Daoy (cell line): ENCODE data around the gene ORM1. TPM values are rescaled to one million over a fixed set of nuclear protein-coding genes. Genes with fewer than 3 reads are reported as not detected.

Source experiments
- DNase-seq: peaks from one replicate; pipeline ENCODE4 v3.0.0-alpha.2; 2015; ENCODE audit warnings: low read depth
- total RNA-seq: library from RNA; depleted of rRNA; stranded (reverse); fragments of >200 nt; shearing (Covaris generic); gene quantifications from 2 replicates; pipeline ENCODE4 v1.2.3, GENCODE V29; 2014

ORM1 gene
- total RNA-seq, 1 experiment from 2014 or later: not detected

DNA sequence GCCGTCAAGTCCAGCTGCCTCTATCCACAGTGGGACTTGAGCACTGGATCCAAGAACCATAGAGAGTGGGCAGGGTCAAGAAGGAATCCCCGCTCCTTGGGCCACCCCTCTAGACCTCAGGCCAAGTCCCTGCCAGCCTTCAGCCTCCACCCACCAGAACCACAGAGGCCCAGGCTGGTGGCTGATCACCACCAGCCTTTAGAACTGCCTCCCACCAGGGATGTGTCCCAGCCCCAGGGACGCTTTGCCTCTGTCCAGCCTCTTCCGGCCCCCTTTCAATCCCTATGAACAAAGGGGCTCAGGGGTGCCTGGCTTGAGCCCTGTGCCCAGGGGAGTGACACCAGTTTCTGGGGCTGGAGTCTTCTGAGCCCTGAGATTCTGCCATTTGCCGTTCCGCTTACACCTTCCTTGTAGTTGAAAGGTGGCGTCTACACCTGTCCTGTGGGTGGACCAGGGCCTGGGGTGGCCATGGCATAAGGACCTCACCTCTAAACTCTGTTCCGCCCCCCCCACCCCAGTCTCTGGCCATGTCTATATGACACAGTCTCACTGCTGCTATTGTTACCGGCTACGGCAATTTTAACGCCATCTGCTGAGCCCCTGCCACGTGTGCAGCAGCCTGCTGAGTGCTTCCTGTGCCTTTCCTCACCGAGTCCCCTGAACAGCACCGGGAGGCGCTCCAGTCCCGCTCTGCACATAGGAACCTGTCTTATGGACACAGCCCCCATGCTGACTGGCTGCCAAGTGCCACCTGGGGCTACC lies 35.7 kb upstream of the ORM1 start:
- DNase-seq: peak; percentile 25

DNA sequence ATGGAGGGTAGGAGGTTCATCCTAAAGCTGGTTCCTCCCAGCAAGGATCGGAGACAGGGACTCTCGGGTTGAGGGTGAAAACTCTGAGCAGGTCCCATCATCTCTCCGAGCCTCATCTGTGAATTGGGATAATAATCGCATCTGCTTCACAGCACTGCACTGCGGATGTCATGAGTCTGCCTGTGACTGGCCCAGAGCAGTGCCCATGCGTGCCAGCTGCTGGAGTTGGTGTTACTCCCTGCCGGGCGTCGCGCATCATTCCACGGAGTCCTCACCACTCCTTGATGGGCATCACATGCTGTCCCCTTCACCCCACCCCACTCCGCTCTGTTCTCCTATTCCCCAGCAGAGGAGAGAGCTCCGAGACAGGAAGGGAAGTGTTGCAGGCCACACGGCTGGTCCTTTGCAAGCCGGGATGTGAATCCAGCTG lies 35.1 kb upstream of the ORM1 start:
- no peak for DNase-seq

DNA sequence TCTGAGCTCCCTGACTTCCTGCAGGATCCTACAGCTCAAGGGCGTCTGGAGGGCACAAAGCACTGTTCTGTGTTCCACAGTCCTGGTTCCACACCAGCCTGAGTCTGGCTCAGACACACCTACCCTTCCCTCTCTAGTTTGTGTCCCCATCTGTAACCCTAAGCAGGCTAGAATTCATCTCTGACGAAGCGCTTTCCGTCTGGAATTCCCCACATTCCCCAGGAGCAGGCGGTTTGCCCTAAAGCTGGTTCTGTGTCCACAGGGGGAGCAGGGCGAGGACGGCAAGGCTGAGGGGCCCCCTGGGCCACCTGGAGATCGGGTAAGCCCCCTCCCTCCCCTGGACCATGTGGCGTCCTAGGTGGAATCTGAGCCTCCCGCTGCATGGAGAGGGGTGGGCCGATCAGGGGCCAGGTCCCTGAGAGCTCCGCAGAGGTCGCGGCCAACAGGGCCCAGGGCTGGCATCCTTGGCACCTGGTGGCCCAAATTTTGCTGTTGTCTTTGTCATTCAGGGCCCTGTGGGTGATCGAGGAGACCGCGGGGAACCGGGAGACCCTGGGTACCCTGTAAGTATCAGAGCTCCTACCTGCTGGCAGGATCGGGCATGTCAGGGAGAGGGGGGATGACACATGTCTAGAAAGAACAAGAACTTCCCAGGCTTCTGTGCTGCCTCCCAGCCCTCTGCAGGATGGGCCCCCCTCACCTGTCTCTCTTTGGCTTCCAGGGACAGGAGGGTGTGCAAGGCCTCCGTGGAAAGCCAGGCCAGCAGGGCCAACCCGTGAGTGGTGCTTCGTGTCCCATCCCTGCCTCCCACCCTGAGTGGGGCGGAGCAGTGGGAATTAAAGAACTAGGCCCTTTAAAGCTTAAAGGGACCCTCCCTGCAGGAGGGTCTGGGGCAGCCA lies 34.5 kb upstream of the ORM1 start:
- peak; percentile 89 for DNase-seq

DNA sequence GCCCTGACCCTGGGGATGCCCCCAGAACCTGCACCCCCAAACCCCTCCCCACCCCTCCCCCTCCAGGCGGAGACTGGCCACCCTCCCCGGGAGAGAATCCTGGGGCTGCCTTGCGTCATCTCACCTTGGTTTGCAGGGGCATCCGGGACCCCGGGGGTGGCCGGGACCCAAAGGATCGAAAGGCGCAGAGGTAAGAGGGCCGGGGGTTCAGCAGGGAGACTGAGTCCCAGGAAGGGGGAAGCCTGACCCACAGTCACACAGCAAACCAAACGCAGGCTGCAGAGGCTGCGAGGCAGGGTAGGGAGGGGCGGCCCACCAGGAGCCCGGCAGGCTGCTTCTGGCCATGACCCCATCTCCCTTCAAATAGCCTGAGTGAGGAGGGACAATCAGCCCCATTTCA lies 33.8 kb upstream of the ORM1 start:
- DNase-seq: no peak

DNA sequence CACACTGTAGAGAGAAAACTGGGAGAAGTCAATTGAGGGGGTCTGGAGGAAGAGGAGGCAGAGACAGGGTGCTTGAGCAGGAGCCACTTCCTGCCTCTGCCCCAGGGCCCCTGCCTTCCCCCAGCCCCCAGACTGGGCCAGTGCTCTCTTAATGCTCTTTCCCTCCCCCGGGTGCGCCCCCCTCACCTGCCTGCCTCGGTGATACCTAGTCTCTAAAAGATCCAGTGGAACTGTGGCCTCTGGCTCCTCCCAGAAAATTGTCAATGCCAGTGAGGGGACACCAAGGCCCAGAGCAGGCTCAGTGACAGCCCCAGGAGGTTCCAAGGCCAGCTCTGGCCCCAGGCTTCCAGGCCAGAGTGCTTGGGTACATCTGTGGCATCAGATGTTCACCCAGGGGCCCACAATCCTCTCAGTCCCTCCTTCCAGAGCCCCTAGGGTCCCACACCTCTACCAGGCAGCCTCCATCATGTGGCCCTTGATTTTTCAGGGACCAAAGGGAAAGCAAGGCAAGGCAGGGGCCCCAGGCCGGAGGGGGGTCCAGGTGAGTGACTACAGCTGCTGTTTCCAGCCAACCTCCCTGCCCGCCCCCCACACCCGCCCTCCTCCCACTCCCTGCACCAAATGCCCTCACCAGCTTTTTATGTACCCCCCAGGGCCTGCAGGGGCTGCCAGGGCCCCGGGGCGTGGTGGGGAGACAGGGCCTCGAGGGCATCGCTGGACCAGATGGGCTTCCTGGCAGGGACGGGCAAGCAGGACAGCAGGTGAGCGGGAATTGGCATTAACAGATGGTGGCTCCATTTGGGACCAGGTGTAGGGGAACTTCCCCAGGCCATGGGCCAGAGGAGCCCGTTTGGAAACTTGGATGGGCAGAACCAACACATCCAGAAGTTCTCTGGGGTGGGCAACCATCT lies 33.1 kb upstream of the ORM1 start:
- DNase-seq: no peak

DNA sequence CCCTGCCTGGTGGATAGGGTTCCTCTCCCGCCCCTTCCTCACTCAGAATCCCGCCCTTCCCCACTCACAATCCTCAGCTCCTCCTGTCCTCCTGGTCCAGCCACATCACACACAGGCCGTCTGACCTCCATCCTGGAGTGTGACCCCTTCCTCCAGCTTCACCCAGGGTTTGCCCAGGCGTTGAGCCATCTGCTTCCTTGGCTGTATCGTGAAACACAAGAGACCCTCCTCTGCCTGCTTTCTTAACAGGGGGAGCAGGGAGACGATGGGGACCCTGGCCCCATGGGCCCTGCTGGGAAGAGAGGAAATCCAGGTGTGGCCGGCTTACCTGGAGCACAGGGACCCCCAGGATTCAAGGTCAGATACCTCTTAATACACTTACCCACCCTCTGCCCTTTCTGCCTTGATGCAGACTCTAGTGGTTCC lies 32.3 kb upstream of the ORM1 start:
- no peak for DNase-seq

DNA sequence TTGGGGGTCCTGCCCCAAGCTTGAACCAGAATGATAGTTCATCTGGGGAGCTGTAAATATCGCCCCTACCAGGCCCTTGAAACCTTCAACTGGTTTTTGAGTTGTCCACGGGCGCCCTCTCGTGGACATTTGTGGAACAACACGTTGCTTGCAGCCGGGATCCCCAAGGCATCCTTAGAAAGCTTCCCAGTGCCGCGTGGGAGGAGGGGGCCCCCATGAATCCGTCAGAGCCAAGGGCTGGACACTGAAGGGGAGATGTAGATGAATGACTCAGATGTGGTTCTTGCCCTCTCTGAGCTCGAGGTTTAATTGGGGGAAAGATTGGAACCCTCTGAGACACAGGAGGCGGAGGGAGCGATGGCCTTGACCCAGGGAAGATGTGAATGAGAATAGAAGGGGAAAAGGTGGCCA lies 31.8 kb upstream of the ORM1 start:
- peak; percentile 77 for DNase-seq

DNA sequence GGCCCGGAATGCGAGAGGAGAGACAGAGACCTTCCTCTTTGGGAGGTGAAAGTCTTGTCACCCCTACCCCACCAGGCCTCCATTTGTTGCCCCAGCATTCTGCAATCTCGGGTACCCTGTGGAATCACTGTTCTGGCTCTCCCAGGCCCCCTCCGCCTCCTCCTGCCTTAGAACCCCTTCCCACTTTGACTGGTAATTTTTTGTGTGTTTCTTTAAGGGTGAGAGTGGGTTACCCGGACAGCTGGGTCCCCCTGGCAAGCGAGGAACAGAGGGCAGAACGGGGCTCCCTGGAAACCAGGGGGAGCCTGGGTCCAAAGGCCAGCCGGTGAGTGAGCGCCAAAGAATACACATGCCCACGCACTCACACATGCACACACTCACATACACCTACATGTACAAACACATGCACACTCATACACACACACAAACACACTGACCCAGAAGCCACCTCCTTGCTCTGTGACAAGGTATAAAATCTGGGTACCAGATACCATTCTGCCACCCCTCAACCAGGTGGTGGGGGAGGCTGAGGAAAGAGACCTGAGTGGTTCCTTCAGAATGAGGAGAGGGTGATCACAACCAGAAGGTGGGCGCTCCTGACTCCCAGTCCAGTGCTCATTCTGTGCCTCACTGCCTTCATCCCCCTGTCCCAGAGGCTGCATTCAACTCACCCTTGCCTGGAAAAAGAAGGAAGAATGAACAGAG lies 30.9 kb upstream of the ORM1 start:
- DNase-seq: no peak

DNA sequence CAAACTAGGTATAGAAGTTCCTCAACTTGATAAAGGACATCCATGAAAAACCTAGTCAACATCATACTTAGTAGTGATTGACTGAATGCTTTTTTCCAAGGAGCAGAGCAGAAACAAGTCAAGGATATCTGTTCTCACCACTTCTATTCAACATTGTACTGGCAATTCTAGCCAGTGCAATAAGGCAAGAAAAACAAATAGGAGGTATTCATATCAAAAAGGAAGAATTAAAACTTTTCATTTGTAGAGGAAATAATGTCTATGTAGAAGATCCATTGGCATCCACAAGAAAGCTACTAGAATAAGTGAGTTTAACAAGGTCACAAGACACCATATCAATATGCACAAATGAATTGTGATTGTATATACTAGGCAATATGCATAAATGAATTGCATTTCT lies 28.2 kb upstream of the ORM1 start:
- DNase-seq: no peak

DNA sequence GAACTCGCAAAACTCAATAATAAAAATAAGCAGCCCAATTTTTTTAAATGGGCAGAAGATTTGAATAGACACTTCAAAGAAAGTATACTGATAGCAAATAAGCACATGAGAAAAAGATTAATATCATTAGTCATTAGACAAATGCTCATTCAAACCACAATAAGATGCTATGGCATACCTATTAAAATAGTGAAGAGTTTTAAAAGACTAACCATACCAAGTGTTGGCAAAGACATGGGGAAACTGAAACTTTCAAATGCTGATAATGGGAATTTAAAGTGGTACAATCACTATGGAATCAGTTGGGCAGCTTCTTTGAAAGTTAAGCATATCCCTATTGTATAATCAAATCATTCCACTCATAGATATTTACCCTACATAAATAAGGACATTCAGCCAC lies 26.6 kb upstream of the ORM1 start:
- DNase-seq: no peak

DNA sequence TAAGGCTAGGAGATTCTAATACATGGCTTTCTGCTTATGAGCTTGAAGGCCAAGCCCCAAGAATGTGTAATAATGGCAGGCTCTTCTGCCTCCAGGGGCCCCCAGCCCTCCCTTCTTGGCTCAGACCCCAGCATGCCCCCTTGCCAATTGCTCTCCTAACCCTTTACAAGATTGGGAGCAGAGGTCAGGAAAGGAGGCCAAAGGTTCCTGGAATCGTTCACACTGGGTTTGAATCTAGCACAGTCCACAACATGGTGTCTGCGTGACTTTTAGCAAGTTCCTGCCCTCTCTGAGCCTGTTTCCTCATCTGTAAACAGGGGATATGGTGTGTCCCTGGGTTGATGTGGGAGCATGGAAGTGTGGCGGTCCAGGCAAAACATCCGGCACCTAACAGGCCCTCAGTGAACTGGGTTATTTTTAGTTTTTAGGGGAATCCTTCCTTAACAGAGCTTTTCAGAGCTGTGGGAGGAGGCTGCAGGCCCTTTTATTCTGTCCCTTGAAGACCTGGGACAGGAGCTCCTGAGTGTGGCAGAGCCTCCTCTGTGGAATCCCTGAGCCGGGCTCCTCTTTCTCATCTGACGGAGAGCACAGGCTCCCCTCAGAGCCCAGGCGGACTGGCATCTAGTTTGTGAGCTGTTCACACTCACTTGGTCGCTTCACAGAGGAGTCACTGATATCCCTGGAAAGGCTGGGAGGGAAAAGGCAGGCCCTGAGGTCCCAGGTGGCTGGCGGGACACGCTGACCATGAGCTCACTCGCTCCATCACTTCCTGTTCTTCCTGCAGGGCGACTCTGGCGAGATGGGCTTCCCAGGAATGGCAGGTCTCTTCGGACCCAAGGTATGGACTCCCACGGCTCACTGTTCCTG lies 23.4 kb upstream of the ORM1 start:
- no peak for DNase-seq

DNA sequence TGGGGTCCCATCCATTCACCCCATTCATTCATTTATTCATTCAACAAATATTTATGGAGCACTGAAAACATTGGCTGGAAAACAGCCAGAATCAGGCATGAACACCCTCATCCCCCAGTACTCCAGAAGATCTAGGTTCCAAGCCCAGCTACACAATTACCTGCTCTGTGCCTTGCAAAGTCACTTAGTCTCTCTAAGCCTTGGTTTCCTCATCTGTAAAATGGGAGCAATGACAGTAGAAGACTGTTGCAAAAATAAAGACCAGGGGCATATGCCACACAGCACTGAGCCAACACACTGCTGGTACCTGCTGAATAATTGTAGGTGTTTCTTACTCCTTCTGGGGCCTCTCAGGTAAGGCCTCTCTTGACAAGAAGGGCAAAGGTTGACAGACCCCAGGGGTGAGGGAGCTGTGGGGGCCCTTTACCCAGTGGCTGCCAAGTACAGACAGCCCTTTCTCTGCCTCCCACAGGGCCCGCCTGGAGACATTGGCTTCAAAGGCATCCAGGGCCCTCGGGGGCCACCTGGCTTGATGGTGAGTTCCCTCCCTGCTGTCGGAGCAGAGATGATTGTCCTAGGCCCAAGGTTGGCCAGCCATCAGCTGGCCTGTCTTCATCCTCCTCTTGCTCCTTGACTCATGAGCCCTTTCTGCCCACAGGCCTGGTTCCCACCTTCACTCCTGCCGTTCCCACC lies 22.6 kb upstream of the ORM1 start:
- DNase-seq: no peak

DNA sequence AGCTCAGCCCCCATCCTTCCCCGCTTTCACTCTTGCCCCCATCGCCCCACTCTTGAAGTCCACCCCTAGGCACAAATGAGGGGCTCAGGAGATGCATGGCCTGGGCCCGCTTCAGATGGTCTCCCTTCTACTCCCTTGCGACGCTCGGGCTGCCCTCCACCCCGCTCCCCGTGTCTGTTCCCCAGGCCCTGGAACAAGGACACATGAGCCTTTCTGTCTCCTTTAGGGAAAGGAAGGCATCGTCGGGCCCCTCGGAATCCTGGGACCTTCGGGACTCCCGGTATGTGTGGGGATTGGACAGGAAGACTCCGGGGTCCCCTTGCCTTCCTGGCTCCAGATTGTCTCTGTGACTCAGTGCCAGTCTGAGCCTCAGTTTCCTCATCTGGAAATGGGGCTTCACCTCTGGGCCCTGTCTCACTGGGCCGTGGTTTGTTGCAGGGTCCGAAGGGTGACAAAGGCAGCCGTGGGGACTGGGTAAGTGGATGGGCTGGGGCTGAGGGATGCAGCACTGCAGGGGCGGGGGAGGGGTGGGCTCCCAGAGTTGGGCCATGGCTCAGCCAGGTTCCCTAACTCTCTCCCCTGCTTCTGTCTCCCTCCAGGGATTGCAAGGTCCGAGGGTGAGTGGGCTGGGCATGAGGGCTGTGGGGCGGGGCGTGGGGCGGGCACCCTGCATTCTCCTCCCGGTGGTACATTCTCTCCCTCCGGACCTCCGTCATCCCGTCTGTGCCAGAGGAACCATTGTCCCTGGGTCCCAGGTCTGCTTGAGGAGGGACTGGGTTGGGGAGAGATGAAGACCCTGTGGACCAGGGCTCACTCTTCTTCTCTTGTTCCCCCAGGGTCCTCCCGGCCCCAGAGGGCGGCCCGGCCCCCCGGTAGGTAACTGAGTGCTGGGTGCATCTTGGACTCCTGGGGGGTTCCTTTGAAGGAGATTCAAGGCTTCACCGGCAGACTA lies 21.8 kb upstream of the ORM1 start:
- DNase-seq: no peak

DNA sequence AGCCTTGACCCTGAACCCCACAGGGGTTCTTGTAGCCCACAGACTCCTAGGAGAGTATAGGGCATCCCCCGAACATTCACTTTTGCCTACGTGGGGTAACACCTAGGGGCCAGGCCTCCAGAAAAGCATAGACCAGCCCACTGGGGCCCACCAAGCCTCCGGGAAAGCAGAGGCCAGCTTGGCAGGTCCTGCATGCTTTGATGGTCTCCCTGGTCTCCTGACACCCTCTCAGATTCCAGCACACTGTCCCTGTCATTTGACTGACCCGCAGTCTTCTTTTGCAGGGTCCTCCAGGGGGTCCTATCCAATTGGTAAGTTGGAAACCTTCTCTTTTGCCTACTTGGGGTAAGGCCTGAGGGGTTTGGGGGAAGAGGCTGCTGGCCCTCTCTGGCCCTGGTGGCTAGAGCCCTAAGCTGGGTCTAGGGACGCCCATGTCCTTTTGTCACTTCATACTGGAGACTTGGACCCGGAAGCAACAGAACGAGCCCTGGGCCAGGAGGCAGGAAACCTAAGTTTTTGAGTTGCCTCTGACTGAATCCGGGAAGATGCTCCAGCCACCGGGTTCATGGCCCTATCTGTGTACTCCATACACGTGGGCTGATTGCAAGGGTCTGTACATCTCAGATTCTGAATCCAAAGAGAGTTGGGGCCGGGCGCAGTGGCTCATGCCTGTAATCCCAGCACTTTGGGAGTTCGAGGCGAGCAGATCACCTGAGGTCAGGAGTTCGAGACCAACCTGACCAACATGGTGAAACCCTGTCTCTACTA lies 20.9 kb upstream of the ORM1 start:
- DNase-seq: no peak

DNA sequence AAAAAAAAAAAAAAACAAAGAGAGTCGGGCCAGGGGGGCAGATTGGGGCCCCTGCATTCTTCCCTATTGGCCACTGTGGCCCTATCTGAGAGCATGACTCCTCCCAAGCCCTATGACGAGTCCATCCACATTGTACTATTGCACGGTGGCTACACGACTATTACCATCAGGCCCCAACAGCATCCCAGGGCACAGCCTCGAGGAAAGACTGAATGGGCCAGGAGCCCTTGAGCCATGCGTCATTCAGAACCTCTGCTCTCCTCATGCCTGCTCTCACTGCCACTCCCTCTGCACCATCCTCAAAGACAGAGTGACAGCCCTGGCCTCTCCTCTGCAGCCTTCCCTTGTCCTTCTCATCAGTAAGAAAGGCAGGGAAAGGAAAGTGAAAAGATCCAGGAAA lies 20.2 kb upstream of the ORM1 start:
- DNase-seq: no peak

DNA sequence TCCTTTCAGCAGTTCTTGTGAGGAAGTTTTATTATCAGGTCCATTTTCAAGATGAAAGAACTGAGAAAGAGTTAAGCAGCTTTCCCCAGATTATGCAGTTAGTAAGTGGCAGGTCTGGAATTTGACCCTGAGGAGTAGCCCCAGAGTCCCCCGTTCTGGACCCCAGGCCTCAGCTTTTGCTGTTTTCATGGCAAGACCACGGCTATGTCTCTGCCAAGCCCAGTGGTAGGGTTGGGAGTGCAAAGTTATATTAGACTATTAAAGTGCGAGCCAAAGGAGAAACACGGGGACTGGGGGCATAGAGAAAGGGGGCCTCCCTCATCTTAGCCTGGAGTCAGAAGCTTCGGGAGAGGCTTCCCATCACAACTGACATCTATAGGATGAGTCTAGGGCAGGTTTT lies 19.3 kb upstream of the ORM1 start:
- DNase-seq: no peak

DNA sequence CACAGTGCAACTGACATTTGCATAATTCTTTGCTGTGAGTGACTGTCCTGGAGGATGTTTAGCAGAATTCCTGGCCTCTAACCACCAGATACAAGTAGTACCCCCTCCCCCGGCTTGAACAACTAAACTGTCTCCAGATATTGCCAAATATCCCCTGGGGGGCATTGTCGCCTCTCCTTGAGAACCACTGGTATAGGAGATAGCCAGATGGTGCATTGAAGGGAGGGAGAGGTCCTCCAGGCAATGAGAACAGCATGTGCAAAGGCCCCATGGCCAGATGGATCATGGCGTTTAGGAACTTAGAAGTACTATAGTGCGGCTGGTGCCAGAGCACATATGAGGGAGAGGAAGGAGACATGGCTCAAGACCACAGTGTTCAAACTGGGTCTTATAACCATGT lies 18.9 kb upstream of the ORM1 start:
- no peak for DNase-seq
